Measurements from ENCODE around the gene ADAM17. TPM values are rescaled to one million over a fixed set of nuclear protein-coding genes. Genes with fewer than 3 reads are reported as not detected.

Gene ADAM17
- total RNA-seq, 1 donor from 2014 or later: 13.1 TPM

GRCh38 chr2:9477914-9478313 is 77.7 kb downstream of the ADAM17 start:
- DNase-seq: no peak
- peaks cover 49% of the 10 kb centered on the region for H3K4me1 ChIP-seq

GRCh38 chr2:9474361-9475057 is 81.1 kb downstream of the ADAM17 start, which contains the start of gene IAH1:
Gene IAH1, plus strand, starts transcription at chr2:9474551. Its CDS starts 16 bp downstream, at chr2:9474567.
- Histone ChIP-seq H3K36me3 (peaks cover 20% of the 10 kb centered on the region), H3K9me3 (replicated peaks) (no peaks in the 10 kb centered on the region), H3K4me3 (peak within 1 kb of the TSS; percentile 86), H3K27me3 (ENCODE audit: low read depth) (no peaks in the 10 kb centered on the region), H3K4me1 (peaks cover 49% of the 10 kb centered on the region), H3K27ac (replicated peaks) (peak within 1 kb of the TSS; percentile 91)
- no peak for TF ChIP-seq CTCF (IDR thresholded peaks at IDR 0.05; ENCODE audit: borderline replicate concordance)
- peak; percentile 73 for DNase-seq
- intact Hi-C loops (cut with micrococcal nuclease): no loop called here

More at GRCh38 chr2:9477914-9478313, 77.7 kb downstream of the ADAM17 start:
- H3K27me3 ChIP-seq (ENCODE audit: low read depth): no peaks in the 10 kb centered on the region
- intact Hi-C loops (cut with micrococcal nuclease): no loop called here
- no peak overlapping the region for H3K4me3 ChIP-seq
- no peak for TF ChIP-seq CTCF (IDR thresholded peaks at IDR 0.05; ENCODE audit: borderline replicate concordance)
- H3K36me3 ChIP-seq: peaks cover 45% of the 10 kb centered on the region
- no peak overlapping the region for H3K27ac ChIP-seq (replicated peaks)
- H3K9me3 ChIP-seq (replicated peaks): no peaks in the 10 kb centered on the region

- intact Hi-C loops (cut with micrococcal nuclease): no loop called here
- TF ChIP-seq CTCF (IDR thresholded peaks at IDR 0.05; ENCODE audit: borderline replicate concordance): no peak
- peaks cover 49% of the 10 kb centered on the region for H3K4me1 ChIP-seq
These were observed 81.7 kb downstream of the ADAM17 start for GRCh38 chr2:9473985-9474360.

GRCh38 chr2:9473308-9473984 is 82.2 kb downstream of the ADAM17 start:
- peak overlapping the region; percentile 86 for H3K4me3 ChIP-seq
- H3K27me3 ChIP-seq (ENCODE audit: low read depth): no peaks in the 10 kb centered on the region
- no peaks in the 10 kb centered on the region for H3K9me3 ChIP-seq (replicated peaks)
- H3K4me1 ChIP-seq: peaks cover 49% of the 10 kb centered on the region
- no peak for TF ChIP-seq CTCF (IDR thresholded peaks at IDR 0.05; ENCODE audit: borderline replicate concordance)
- intact Hi-C loops (cut with micrococcal nuclease): no loop called here
- H3K36me3 ChIP-seq: peaks cover 9% of the 10 kb centered on the region
- peak overlapping the region; percentile 91 for H3K27ac ChIP-seq (replicated peaks)
- DNase-seq: no peak

More at GRCh38 chr2:9473985-9474360, 81.7 kb downstream of the ADAM17 start:
- Histone ChIP-seq H3K9me3 (replicated peaks) (no peaks in the 10 kb centered on the region), H3K36me3 (peaks cover 15% of the 10 kb centered on the region), H3K27me3 (ENCODE audit: low read depth) (no peaks in the 10 kb centered on the region), H3K27ac (replicated peaks) (peak overlapping the region; percentile 91), H3K4me3 (peak overlapping the region; percentile 86)
- peak; percentile 49 for DNase-seq

- H3K9me3 ChIP-seq (replicated peaks): no peaks in the 10 kb centered on the region
- no peak overlapping the region for H3K4me3 ChIP-seq
- H3K27me3 ChIP-seq (ENCODE audit: low read depth): no peaks in the 10 kb centered on the region
- H3K27ac ChIP-seq (replicated peaks): no peak overlapping the region
- H3K4me1 ChIP-seq: peaks cover 42% of the 10 kb centered on the region
- intact Hi-C loops (cut with micrococcal nuclease): no loop called here
- DNase-seq: no peak
- TF ChIP-seq CTCF (IDR thresholded peaks at IDR 0.05; ENCODE audit: borderline replicate concordance): no peak
- H3K36me3 ChIP-seq: peaks cover 16% of the 10 kb centered on the region
These were observed 83.1 kb downstream of the ADAM17 start for GRCh38 chr2:9472511-9472910.
